Measurements from ENCODE around the gene SSC4D.
"Not testable (repeated sequence)": the region's sequence is repeated elsewhere in the genome, so short reads cannot be mapped to it uniquely, and the experiment has no call there.

Gene SSC4D

DNA sequence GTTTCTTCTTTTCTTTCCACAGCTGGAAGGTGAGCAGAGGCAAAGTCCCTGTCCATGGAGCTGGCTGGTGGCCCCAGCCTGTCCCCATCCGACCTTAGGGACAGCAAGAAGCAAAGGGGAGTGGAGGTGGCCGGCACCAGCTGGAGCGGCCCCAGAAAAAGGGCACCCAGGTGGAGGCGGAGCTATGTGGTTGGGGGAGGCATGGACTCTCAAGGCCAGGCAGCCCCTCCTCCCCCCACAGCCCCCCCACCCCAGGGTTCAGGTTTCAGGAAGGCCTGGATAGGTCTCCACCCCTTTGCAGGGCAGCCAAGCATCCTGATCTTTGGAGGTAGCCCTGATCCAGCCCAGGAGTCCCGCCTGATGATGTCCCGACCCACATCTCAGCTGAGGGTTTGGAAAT lies at the start of gene SSC4D:
TSS of gene SSC4D (minus strand) at position 161 of the 400 bp plus-strand sequence. CDS start 5,258 bp downstream, outside the sequence.
- no peak for DNase-seq

DNA sequence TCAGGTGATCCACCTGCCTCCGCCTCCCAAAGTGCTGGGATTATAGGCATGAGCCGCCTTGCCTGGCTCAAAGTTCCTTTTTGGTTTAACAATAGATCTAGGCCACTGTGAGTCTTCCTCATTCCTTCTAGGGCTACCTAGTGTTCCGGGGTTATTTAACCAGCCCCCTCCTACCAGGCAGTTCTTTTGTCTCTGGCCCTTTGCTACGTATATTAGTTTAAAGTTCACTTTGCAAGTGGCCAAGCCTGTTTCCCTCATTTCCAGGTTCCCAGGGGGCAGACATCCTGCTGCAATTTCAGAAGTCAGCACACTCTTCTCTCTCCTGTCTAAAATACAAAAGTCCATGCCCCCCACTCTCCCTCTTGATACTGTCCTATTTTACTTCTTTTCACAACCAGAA lies 49.0 kb upstream of the SSC4D start:
- not testable (repeated sequence) for DNase-seq

GRCh38 chr7:76457017-76457416 lies 47.5 kb upstream of the SSC4D start:
- DNase-seq, result not testable (repeated sequence)

DNA sequence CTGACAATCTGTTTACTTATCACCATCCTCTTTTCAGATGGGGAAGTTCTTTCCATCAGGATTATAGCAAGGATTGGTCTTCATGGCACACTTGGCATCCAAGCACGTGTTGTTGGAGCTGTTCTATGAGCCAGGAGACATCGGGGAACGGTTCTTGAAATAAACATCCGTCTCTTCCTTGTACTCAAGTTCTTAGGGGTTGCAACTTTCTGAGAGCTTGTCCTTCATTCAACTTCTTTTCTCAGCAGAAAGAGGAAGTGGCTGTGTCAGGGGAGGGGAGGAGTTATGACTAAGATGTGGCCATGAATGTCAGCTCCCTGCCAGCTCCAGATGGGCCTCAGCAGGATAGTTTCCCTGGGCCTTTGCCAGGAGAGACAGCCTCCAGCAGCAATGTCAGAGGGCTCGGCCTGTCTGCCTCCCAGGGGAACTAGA lies 36.1 kb upstream of the SSC4D start:
- DNase-seq, result peak; percentile 11

DNA sequence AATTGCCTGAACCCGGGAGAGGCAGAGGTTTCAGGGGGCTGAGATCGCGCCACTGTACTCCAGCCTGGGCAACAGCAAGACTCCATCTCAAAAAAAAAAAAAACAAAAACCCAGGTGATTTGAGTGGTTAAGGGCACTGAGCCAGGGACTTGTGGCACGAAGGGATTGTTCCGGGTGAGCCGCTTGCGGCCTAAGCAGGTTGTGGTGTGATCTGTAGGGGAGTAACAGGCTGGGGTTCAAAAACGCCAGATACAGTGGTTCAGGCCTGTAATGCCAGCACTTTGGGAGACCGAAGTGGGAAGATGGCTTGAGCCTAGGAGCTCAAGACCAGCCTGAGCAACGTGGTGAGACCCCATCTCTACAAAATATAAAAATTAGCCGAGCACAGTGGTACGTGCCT lies 34.3 kb upstream of the SSC4D start:
- not testable (repeated sequence) for DNase-seq

DNA sequence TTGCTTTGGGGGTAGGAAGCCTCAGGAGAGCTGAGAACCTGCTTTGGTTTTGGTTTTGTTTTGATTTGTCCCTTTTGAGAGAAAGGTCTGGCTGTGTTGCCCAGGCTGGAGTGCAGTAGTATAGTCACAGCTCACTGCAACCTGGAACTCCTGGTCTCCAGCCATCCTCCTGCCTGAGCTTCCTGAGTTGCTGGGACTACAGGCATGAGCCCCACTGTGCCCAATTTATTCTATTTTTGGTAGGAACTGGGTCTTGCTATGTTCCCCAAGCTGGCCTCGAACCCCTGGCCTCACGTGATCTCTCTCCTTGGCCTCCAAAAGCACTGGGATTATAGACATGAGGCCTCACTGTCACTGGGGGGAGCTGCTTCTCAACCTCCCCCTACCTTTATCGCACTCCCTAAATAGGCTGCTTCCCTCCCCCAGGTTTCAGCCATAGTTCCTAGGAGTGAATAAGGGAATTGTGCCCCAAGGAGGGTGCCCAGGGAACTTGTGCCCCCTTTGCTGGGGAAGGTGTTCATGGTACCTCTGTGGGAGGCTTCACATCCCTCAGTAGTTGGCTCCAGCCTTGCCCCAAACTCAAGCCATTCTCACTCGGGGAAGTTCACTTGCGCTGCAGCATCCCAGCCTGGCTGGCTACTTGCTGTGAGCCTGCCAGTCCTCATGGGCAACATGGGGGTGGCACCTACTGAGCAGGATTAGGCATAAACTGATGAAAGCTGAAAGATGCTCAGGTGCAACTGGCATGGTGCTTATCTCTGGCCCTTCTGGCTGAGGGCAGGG lies 33.4 kb upstream of the SSC4D start:
- not testable (repeated sequence) for DNase-seq

- DNase-seq, result not testable (repeated sequence)
Measured at GRCh38 chr7:76441792-76442191, 32.3 kb upstream of the SSC4D start.

GRCh38 chr7:76440404-76440803 lies 30.9 kb upstream of the SSC4D start:
- DNase-seq, result not testable (repeated sequence)

- DNase-seq, result not testable (repeated sequence)
Measured at GRCh38 chr7:76439120-76439888, 29.8 kb upstream of the SSC4D start.

GRCh38 chr7:76437873-76438272 lies 28.4 kb upstream of the SSC4D start:
- peak; percentile 50 for DNase-seq

GRCh38 chr7:76430836-76431235 lies 21.3 kb upstream of the SSC4D start:
- no peak for DNase-seq

GRCh38 chr7:76430211-76430610 lies 20.7 kb upstream of the SSC4D start:
- no peak for DNase-seq

GRCh38 chr7:76428868-76429805 lies 19.6 kb upstream of the SSC4D start:
- DNase-seq, result no peak

DNA sequence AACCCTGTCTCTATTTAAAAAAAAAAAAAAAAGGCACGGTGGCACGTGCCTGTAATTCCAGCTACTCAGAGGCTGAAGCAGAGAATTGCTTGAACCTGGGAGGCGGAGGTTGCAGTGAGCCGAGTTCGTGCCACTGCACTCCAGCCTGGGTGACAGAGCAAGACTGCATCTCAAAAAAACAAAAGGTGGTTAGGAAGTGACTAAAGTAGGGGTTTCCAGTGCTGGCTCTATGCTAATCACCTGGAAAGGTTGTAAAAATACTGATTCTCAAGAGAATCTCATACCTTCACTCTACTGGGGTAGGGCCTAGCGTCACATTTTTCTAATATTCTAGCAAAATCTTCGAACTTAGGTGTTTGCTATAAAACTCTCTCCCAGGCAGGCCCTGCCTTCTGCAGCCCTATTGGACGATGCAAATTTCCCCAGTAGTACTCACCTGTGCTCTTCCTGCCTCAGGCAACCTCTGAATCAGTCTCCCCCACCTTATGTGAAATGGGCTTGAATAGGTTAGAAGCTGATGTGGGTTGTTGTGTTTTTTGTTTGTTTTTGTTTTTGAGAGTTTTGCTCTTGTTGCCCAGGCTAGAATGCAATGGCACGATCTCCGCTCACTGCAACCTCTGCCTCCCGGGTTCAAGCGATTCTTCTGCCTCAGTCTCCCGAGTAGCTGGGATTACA lies 18.8 kb upstream of the SSC4D start:
- DNase-seq, result no peak

GRCh38 chr7:76427635-76428034 lies 18.1 kb upstream of the SSC4D start:
- no peak for DNase-seq

- DNase-seq, result no peak
Measured at GRCh38 chr7:76426246-76426645, 16.7 kb upstream of the SSC4D start.

GRCh38 chr7:76425558-76425957 lies 16.1 kb upstream of the SSC4D start:
- not testable (repeated sequence) for DNase-seq

DNA sequence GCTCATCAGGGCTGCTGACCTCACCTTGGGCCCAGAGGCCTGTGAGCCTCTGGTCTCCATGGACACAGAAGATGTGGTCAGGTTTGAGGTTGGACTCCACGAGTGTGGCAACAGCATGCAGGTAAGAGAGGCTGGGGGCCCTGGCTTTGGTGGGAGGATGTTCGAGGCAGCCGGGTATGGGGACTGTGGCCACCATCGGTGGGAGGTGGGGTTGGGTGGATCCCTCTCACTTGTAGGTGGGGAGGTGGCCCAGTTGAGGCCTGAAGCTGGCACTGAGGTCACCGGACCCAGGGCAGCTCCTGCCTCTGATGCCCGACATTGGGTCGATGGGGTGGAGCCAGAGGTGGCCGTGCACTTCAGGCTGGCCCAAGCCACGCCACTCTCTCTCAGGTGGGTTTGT lies 15.7 kb upstream of the SSC4D start:
- DNase-seq, result no peak

GRCh38 chr7:76424413-76425111 lies 15.1 kb upstream of the SSC4D start, which contains the start of gene ZP3:
TSS of gene ZP3 (plus strand) at chr7:76424950. CDS start at chr7:76424965, 15 bp downstream.
- DNase-seq, result no peak

DNA sequence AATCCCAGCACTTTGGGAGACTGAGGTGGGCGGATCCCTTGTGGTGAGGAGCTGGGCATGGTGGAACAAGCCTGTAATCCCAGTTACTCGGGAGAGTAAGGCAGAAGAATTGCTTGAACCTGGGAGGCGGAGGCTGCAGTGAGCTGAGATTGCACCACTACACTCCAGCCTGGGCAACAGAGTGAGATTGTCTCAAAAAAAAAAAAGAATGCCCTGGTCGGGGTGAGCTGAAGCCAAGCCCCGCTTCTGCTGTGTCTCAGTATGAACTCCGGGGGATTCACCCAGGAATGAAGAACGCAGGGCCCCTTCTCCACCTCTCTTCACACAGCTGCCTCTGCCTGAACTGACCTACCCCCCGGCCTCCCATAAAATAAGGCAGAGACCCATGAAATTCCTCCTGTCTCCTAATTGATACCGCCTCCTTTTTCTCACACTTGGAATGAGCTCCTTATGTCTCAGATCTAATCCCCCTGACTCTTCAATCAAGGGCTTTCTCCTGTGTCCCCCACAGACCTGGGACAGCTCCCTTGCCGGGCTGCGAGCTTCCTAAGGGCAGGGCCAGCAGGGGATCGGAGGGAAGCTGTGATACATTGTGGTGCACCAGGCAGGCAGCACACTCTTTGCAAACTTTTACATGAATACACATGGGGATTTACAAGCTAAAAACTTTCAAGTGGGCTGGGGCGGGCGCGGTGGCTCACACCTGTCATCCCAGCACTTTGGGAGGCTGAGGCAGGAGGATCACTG lies 14.3 kb upstream of the SSC4D start:
- DNase-seq, result no peak

GRCh38 chr7:76421097-76421496 lies 11.6 kb upstream of the SSC4D start:
- not testable (repeated sequence) for DNase-seq
